ENCODE measurements around the gene CYBB. TPM values are rescaled to one million over a fixed set of nuclear protein-coding genes. Genes with fewer than 3 reads are reported as not detected.

CYBB gene
- total RNA-seq, 1 experiment from 2014 or later = 0.23 TPM

GRCh38 chrX:37854148-37854547 lies 74.3 kb downstream of the CYBB start:
- ATAC-seq (no peak), DNase-seq (ENCODE audit: low read depth, low spot score) (no peak)
- ChIA-PET POLR2A (interaction anchor here (0.7 kb wide), 1 partner anchor 190 kb away, joined by 3 read pairs; no protein-coding TSS in a partner anchor), CTCF (no interaction called here)
- no TSS peak for BruUV-seq (replicated peaks)
- Histone ChIP-seq H3K27me3 (ENCODE audit: control insufficient read depth, insufficient read depth, low read length) (no peaks in the 10 kb centered on the region), H3K9me3 (ENCODE audit: control insufficient read depth, insufficient read depth, low read depth, low read length) (no peaks in the 10 kb centered on the region), H3K4me3 (ENCODE audit: low read depth in 2 of 2, low read length in 2 of 2) (no peak overlapping the region), H3K4me1 (ENCODE audit: control insufficient read depth, insufficient read depth, low read length) (no peaks in the 10 kb centered on the region), H3K36me3 (ENCODE audit: control insufficient read depth, insufficient read depth, low read length) (no peaks in the 10 kb centered on the region), H3K27ac (ENCODE audit: low read length) (no peak overlapping the region)
- intact Hi-C loops (cut with micrococcal nuclease; ENCODE audit: unreplicated experiment) (no loop called here), in situ Hi-C loops (cut with HindIII; ENCODE audit: low pct_unique_long_range_greater_than_20kb, low sequenced_read_pairs) (no loop called here)
- TF ChIP-seq REST (IDR thresholded peaks at IDR 0.05; ENCODE audit: insufficient read depth in 1 of 2, low read depth in 2 of 2, low read length in 1 of 2) = no peak
- no peak for TF ChIP-seq SIN3A (IDR thresholded peaks at IDR 0.05; ENCODE audit: borderline replicate concordance, insufficient read depth, low read depth, low read length)
- TF ChIP-seq TCF7L2 (IDR thresholded peaks at IDR 0.05; ENCODE audit: low read depth, low read length) = no peak
- TF ChIP-seq POLR2AphosphoS5 (IDR thresholded peaks at IDR 0.05; ENCODE audit: low read depth, low read length) = no peak
- TF ChIP-seq CTCF (IDR thresholded peaks at IDR 0.05) = no peak

- no TSS peak for BruUV-seq (replicated peaks)
- CTCF ChIA-PET = no interaction called here
- in situ Hi-C loops (cut with HindIII; ENCODE audit: low pct_unique_long_range_greater_than_20kb, low sequenced_read_pairs) (no loop called here), intact Hi-C loops (cut with micrococcal nuclease; ENCODE audit: unreplicated experiment) (no loop called here)
- Histone ChIP-seq H3K27me3 (ENCODE audit: control insufficient read depth, insufficient read depth, low read length) (no peaks in the 10 kb centered on the region), H3K27ac (ENCODE audit: low read length) (no peak overlapping the region), H3K36me3 (ENCODE audit: control insufficient read depth, insufficient read depth, low read length) (no peaks in the 10 kb centered on the region), H3K4me3 (ENCODE audit: low read depth in 2 of 2, low read length in 2 of 2) (no peak overlapping the region), H3K4me1 (ENCODE audit: control insufficient read depth, insufficient read depth, low read length) (no peaks in the 10 kb centered on the region), H3K9me3 (ENCODE audit: control insufficient read depth, insufficient read depth, low read depth, low read length) (no peaks in the 10 kb centered on the region)
- DNase-seq (ENCODE audit: low read depth, low spot score) = no peak
- no peak for TF ChIP-seq CTCF (IDR thresholded peaks at IDR 0.05)
- POLR2A ChIA-PET = no interaction called here
- no peak for ATAC-seq
These were observed 74.9 kb downstream of the CYBB start for GRCh38 chrX:37854748-37855147.

GRCh38 chrX:37860721-37861120 lies 80.9 kb downstream of the CYBB start:
- intact Hi-C loops (cut with micrococcal nuclease; ENCODE audit: unreplicated experiment) = no loop called here
- ChIA-PET CTCF (no interaction called here), POLR2A (no interaction called here)
- H3K36me3 ChIP-seq (ENCODE audit: control insufficient read depth, insufficient read depth, low read length) = no peaks in the 10 kb centered on the region
- no peak overlapping the region for H3K27ac ChIP-seq (ENCODE audit: low read length)
- ATAC-seq (no peak), DNase-seq (ENCODE audit: low read depth, low spot score) (no peak)
- in situ Hi-C loops (cut with HindIII; ENCODE audit: low pct_unique_long_range_greater_than_20kb, low sequenced_read_pairs) = no loop called here
- no TSS peak for BruUV-seq (replicated peaks)
- H3K9me3 ChIP-seq (ENCODE audit: control insufficient read depth, insufficient read depth, low read depth, low read length) = no peaks in the 10 kb centered on the region
- H3K4me3 ChIP-seq (ENCODE audit: low read depth in 2 of 2, low read length in 2 of 2) = no peak overlapping the region
- no peaks in the 10 kb centered on the region for H3K27me3 ChIP-seq (ENCODE audit: control insufficient read depth, insufficient read depth, low read length)
- H3K4me1 ChIP-seq (ENCODE audit: control insufficient read depth, insufficient read depth, low read length) = no peaks in the 10 kb centered on the region
- TF ChIP-seq POLR2AphosphoS5 (IDR thresholded peaks at IDR 0.05; ENCODE audit: low read depth, low read length) (no peak), SIN3A (IDR thresholded peaks at IDR 0.05; ENCODE audit: borderline replicate concordance, insufficient read depth, low read depth, low read length) (no peak), REST (IDR thresholded peaks at IDR 0.05; ENCODE audit: insufficient read depth in 1 of 2, low read depth in 2 of 2, low read length in 1 of 2) (no peak), CTCF (IDR thresholded peaks at IDR 0.05) (no peak), TCF7L2 (IDR thresholded peaks at IDR 0.05; ENCODE audit: low read depth, low read length) (no peak)

Measured in Panc1 (cell line).